Measurements from ENCODE around the gene SLC6A18. TPM values are rescaled to one million over a fixed set of nuclear protein-coding genes. Genes with fewer than 3 reads are reported as not detected.

The SLC6A18 gene
- total and polyA plus RNA-seq, 9 of the 15 experiments (the other 6 are each of a cell fraction or from before 2014, with no cell fraction given): not detected

- TF ChIP-seq LCOR (CRISPR knock-in tag; IDR thresholded peaks at IDR 0.05) (no peak), ZNF184 (CRISPR knock-in tag; IDR thresholded peaks at IDR 0.05) (no peak), PHF20 (IDR thresholded peaks at IDR 0.05; ENCODE audit: partially characterized antibody) (no peak), CHAMP1 (IDR thresholded peaks at IDR 0.05) (no peak), E2F8 (IDR thresholded peaks at IDR 0.05; ENCODE audit: low read depth, partially characterized antibody) (no peak), RBM22 (IDR thresholded peaks at IDR 0.05; ENCODE audit: low read depth, low read length, poor library complexity, severe bottlenecking) (no peak), PRDM10 (IDR thresholded peaks at IDR 0.05; ENCODE audit: partially characterized antibody) (peak; percentile 46), NRF1 (conservative IDR thresholded peaks at IDR 0.05 in 1 of 2, IDR thresholded peaks at IDR 0.05 in 1 of 2) (no peak), ZNF764 (CRISPR knock-in tag; IDR thresholded peaks at IDR 0.05; ENCODE audit: low read depth) (no peak), SMAD4 (CRISPR knock-in tag; conservative IDR thresholded peaks at IDR 0.05) (no peak), ELK3 (CRISPR knock-in tag; IDR thresholded peaks at IDR 0.05) (no peak), CSDE1 (IDR thresholded peaks at IDR 0.05) (no peak), ARID3A (IDR thresholded peaks at IDR 0.05; ENCODE audit: borderline replicate concordance, low read depth, low read length) (no peak), NBN (IDR thresholded peaks at IDR 0.05; ENCODE audit: low read depth) (no peak), ZNF263 (CRISPR knock-in tag; IDR thresholded peaks at IDR 0.05; ENCODE audit: borderline replicate concordance) (peak; percentile 72; the same call in 1 of the 2 replicates)
These were observed 46.4 kb upstream of the SLC6A18 start (continued) for GRCh38 chr5:1178529-1179382.

All from K562 (cell line).